IMR-90 (cell line): ENCODE measurements around the gene BRD3. TPM values are rescaled to one million over a fixed set of nuclear protein-coding genes. Genes with fewer than 3 reads are reported as not detected.

ENCODE experiments used
- ATAC-seq: fragments of 200-7000 bp; cut with Tn5 transposase; 2 replicates; pipeline ENCODE4 v1.9.1; 2020; ENCODE audit warnings: low read depth, mild to moderate bottlenecking, moderate library complexity
- BruUV-seq: library from RNA; stranded (reverse); fragments of 400-500 nt; replicated peaks from 2 replicates; lab custom pipeline; 2021; lab: Mats Ljungman, UMichigan
- CTCF ChIA-PET: fragments of 300-600 bp; formaldehyde crosslinking; extraction: SDS; loops from one replicate; lab custom pipeline; 2021; ENCODE audit warnings: antibody characterized with exemption; lab: Yijun Ruan, JAX
- POLR2A ChIA-PET: fragments of 300-600 bp; sonication (Branson Sonifier 250); formaldehyde crosslinking; loops from one replicate; lab custom pipeline; 2022; ENCODE audit warnings: antibody characterized with exemption; ENCODE audit not compliant: unreplicated experiment; lab: Charles Lee
- DNase-seq: peaks from one replicate; pipeline ENCODE4 v3.0.0; 2013
- H2AFZ ChIP-seq: replicated peaks from 2 replicates; pipeline ENCODE3; 2013; ENCODE audit warnings: low read length, mild to moderate bottlenecking; ENCODE audit not compliant: poor library complexity
- H2AK5ac ChIP-seq: 2 replicates; pipeline ENCODE4 v1.6.1; 2013; ENCODE audit warnings: low read depth, low read length, inconsistent platforms
- H2AK9ac ChIP-seq: replicated peaks from 2 replicates; pipeline ENCODE3; 2013; ENCODE audit warnings: mild to moderate bottlenecking, low read depth, low read length, moderate library complexity; ENCODE audit not compliant: poor library complexity
- H2BK120ac ChIP-seq: 2 replicates; pipeline ENCODE4 v1.6.1; 2013; ENCODE audit warnings: low read depth, low read length, inconsistent platforms
- H2BK15ac ChIP-seq: 3 replicates; pipeline ENCODE4 v1.6.1; 2013; ENCODE audit warnings: low read depth, low read length, inconsistent platforms
- H2BK20ac ChIP-seq: 2 replicates; pipeline ENCODE4 v1.6.1; 2013; ENCODE audit warnings: low read depth, mild to moderate bottlenecking, inconsistent platforms, low read length, moderate library complexity
- H2BK5ac ChIP-seq: 2 replicates; pipeline ENCODE4 v1.6.1; 2013; ENCODE audit warnings: mild to moderate bottlenecking, low read depth, low read length, inconsistent platforms; ENCODE audit not compliant: poor library complexity, severe bottlenecking
- H3K14ac ChIP-seq: replicated peaks from 2 replicates; pipeline ENCODE4 v1.6.1; 2013; ENCODE audit warnings: low read depth, low read length, inconsistent platforms
- H3K18ac ChIP-seq: 2 replicates; pipeline ENCODE4 v1.6.1; 2013; ENCODE audit warnings: low read depth, low read length, control low read depth
- H3K23ac ChIP-seq: 2 replicates; pipeline ENCODE4 v1.6.1; 2013; ENCODE audit warnings: low read depth, low read length, inconsistent platforms
- H3K27ac ChIP-seq: 2 replicates; pipeline ENCODE4 v1.5.1; 2013; ENCODE audit warnings: mild to moderate bottlenecking, control low read depth, low read length; ENCODE audit not compliant: insufficient read depth
- H3K27me3 ChIP-seq: 2 replicates; pipeline ENCODE4 v1.6.1; 2013; ENCODE audit warnings: low read length; ENCODE audit not compliant: control insufficient read depth, insufficient read depth
- H3K36me3 ChIP-seq: 2 replicates; pipeline ENCODE4 v1.6.1; 2013; ENCODE audit warnings: low read length, mixed read lengths; ENCODE audit not compliant: control insufficient read depth, insufficient read depth
- H3K4ac ChIP-seq: 2 replicates; pipeline ENCODE4 v1.6.1; 2013; ENCODE audit warnings: low read depth, low read length, inconsistent platforms
- H3K4me1 ChIP-seq: 2 replicates; pipeline ENCODE4 v1.6.1; 2013; ENCODE audit warnings: low read length, mixed read lengths; ENCODE audit not compliant: control insufficient read depth, insufficient read depth
- H3K4me2 ChIP-seq: 2 replicates; pipeline ENCODE4 v1.6.1; 2013; ENCODE audit warnings: low read depth, mild to moderate bottlenecking, control low read depth, low read length, moderate library complexity
- H3K4me3 ChIP-seq: 2 replicates; pipeline ENCODE4 v1.5.1; 2013; ENCODE audit warnings: low read depth, mild to moderate bottlenecking, control low read depth, low read length, moderate library complexity; ENCODE audit not compliant: insufficient read depth
- H3K56ac ChIP-seq: 2 replicates; pipeline ENCODE4 v1.6.1; 2013; ENCODE audit warnings: low read length, inconsistent platforms; ENCODE audit not compliant: insufficient read depth; ENCODE audit errors: extremely low read depth
- H3K79me1 ChIP-seq, 2 experiments: 2 replicates each; pipeline ENCODE4 v1.6.1; 2013; ENCODE audit warnings: low read length in 2 of 2, inconsistent platforms in 1 of 2, low read depth in 1 of 2
- H3K9ac ChIP-seq: 2 replicates; pipeline ENCODE4 v1.6.1; 2013; ENCODE audit warnings: low read depth, low read length, control low read depth
- H3K9me1 ChIP-seq: 2 replicates; pipeline ENCODE4 v1.6.1; 2013; ENCODE audit warnings: low read length, inconsistent platforms; ENCODE audit not compliant: insufficient read depth
- H3K9me3 ChIP-seq: 2 replicates; pipeline ENCODE4 v1.6.1; 2013; ENCODE audit warnings: low read length; ENCODE audit not compliant: control insufficient read depth, insufficient read depth
- H4K20me1 ChIP-seq: 2 replicates; pipeline ENCODE4 v1.6.1; 2013; ENCODE audit warnings: low read length, inconsistent platforms; ENCODE audit not compliant: insufficient read depth
- H4K5ac ChIP-seq: 2 replicates; pipeline ENCODE4 v1.6.1; 2013; ENCODE audit warnings: mild to moderate bottlenecking, low read depth, low read length, control low read depth
- H4K8ac ChIP-seq, 2 experiments: 2 replicates each; pipeline ENCODE4 v1.6.1; 2013; ENCODE audit warnings: low read depth in 2 of 2, low read length in 2 of 2, control low read depth in 1 of 2, inconsistent platforms in 1 of 2
- H4K91ac ChIP-seq: 2 replicates; pipeline ENCODE4 v1.6.1; 2013; ENCODE audit warnings: low read depth, low read length, inconsistent platforms; ENCODE audit not compliant: insufficient read depth
- BHLHE40 ChIP-seq: fragments of 150-350 bp; IDR thresholded peaks from 2 replicates; pipeline ENCODE4 v1.6.1; 2016; ENCODE audit warnings: mild to moderate bottlenecking, low read depth, low read length
- CEBPB ChIP-seq: IDR thresholded peaks from 2 replicates; pipeline ENCODE4 v1.6.1; 2012; ENCODE audit warnings: low read depth, low read length, improper control_type of control experiment
- CHD1 ChIP-seq: IDR thresholded peaks from 2 replicates; pipeline ENCODE4 v1.6.1; 2012; ENCODE audit warnings: low read depth, low read length, improper control_type of control experiment
- MAFK ChIP-seq: IDR thresholded peaks from 2 replicates; pipeline ENCODE4 v1.6.1; 2012; ENCODE audit warnings: low read depth, low read length, improper control_type of control experiment
- MAZ ChIP-seq: IDR thresholded peaks from 2 replicates; pipeline ENCODE4 v1.6.1; 2012; ENCODE audit warnings: low read depth, mild to moderate bottlenecking, low read length, improper control_type of control experiment, moderate library complexity, borderline replicate concordance
- RCOR1 ChIP-seq: IDR thresholded peaks from 2 replicates; pipeline ENCODE4 v1.6.1; 2012; ENCODE audit warnings: mild to moderate bottlenecking, low read length, improper control_type of control experiment; ENCODE audit not compliant: insufficient replicate concordance
- RFX5 ChIP-seq: IDR thresholded peaks from 2 replicates; pipeline ENCODE4 v1.8.0; 2012; ENCODE audit warnings: low read depth, mild to moderate bottlenecking, low read length, moderate library complexity
- WGBS, 2 experiments: methylation state at CpG; one replicate each; pipeline versions ENCODE4 v1.1.5 to v1.1.7; 2013; ENCODE audit warnings: missing lambda C conversion rate in 2 of 2; ENCODE audit not compliant: insufficient read length in 1 of 2; ENCODE audit errors: extremely low coverage in 2 of 2; 5-methylcytosine and 5-hydroxymethylcytosine counted together
- dilution Hi-C: fragments of 300-500 bp; cut with HindIII; formaldehyde crosslinking; loops from one replicate; pipeline ENCODE4 v1.14.3; 2018; ENCODE audit warnings: low sequenced_read_pairs; ENCODE audit not compliant: unreplicated experiment
- in situ Hi-C: fragments of 300-500 bp; cut with MboI; formaldehyde crosslinking; loops from 3 replicates; pipeline ENCODE4 v1.14.3; 2019; ENCODE audit warnings: low sequenced_read_pairs, inconsistent platforms, mixed read lengths
- intact Hi-C: fragments of 100-400 bp; cut with micrococcal nuclease; formaldehyde crosslinking; loops from 2 replicates; pipeline ENCODE4 v1.10.0; 2022
- polyA plus RNA-seq, 3 experiments: library from polyadenylated mRNA; depleted of rRNA; stranded (reverse); fragments of >200 nt; gene quantifications; 2 replicates each; pipeline ENCODE4 v1.2.3, GENCODE V29; 2012; ENCODE audit warnings: low replicate concordance in 1 of 3
- total RNA-seq: library from RNA; depleted of rRNA; stranded (reverse); fragments of >200 nt; gene quantifications from 2 replicates; pipeline ENCODE4 v1.2.3, GENCODE V29; 2012
- TF ChIP-seq, protein P1 (sequence below): fragments of 150-350 bp; IDR thresholded peaks from 2 replicates; pipeline ENCODE4 v1.6.1; 2017; ENCODE audit warnings: mild to moderate bottlenecking, antibody characterized with exemption, low read length, low read depth

BRD3 gene
- total and polyA plus RNA-seq, 2 of the 4 experiments (the other 2 are of a cell fraction) = 2.2 to 7.1 TPM

DNA sequence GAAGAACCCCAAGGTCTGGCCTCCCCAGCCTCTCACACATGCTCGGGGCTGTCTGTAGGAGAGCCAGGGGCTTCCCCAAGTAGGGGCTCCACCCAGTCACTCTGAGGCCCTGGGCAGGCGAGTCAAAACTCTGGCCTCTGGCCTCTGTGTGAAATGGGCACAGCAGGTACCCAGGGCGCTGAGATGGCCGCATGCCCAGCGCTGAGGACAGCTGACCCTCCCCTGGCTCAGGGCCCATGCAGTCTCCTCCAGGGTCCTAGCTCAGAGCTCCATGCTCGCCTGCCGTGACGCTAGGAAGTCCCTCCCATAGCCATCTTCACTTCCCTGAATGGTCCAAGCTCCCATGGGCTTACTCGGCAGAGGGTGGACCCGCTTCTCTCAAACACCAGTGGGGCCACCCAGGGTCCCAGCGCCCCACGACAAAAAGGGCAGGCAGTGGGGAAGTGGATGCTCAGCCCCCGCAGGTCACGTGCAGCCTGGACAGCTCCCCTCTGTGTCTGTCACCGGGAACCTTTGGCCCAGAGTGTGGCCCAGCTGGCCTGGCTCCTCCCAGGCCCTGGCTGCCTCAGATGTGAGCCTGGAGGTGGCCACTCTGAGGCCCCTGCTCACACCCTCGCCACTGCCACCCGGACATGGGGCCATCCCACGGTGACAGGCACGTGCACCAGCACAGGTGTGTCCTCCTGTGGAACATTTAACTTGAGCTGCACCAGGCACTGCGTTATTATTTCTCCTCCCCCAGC, 63.5 kb downstream of the BRD3 start:
- Histone ChIP-seq H2AK5ac (no peak overlapping the region), H2BK15ac (no peak overlapping the region), H4K8ac (no peak overlapping the region), H2AFZ (no peak overlapping the region), H3K18ac (no peak overlapping the region), H3K9ac (no peak overlapping the region), H3K56ac (no peak overlapping the region), H2BK120ac (no peak overlapping the region), H3K14ac (no peak overlapping the region), H2BK5ac (no peak overlapping the region), H3K4me3 (no peak overlapping the region), H2BK20ac (no peak overlapping the region), H3K4me1 (peaks cover 2% of the 10 kb centered on the region; the same call in 1 of the 2 replicates), H3K9me1 (peaks cover 3% of the 10 kb centered on the region; the same call in 1 of the 2 replicates), H3K4me2 (no peak overlapping the region), H3K23ac (no peak overlapping the region), H3K27ac (no peak overlapping the region), H3K79me1 (no peaks in the 10 kb centered on the region), H3K9me3 (no peaks in the 10 kb centered on the region), H3K27me3 (peaks cover 6% of the 10 kb centered on the region; the same call in 1 of the 2 replicates), H2AK9ac (no peak overlapping the region), H4K5ac (no peak overlapping the region), H4K91ac (no peak overlapping the region), H4K20me1 (no peaks in the 10 kb centered on the region), H3K36me3 (no peaks in the 10 kb centered on the region), H3K4ac (no peak overlapping the region)
- in situ Hi-C loops = no loop called here
- dilution Hi-C loops = loop anchor here (25.0 kb wide), 1 partner anchor 217 kb away; no protein-coding TSS in a partner anchor
- WGBS, 2 experiments = 83% methylated on average over 3 of the region's 20 CpGs; no CpG with 5 or more reads in 1 of the 2 experiments
- ChIA-PET POLR2A (no interaction called here), CTCF (interaction anchor here (1.1 kb wide), 1 partner anchor 11 kb away, joined by 4 read pairs; no protein-coding TSS in a partner anchor)
- no peak for ATAC-seq
- TF ChIP-seq MAZ (no peak), RCOR1 (no peak), CEBPB (no peak), RFX5 (no peak), CHD1 (no peak), BHLHE40 (no peak), MAFK (no peak)
- TF ChIP-seq, protein P1, sequence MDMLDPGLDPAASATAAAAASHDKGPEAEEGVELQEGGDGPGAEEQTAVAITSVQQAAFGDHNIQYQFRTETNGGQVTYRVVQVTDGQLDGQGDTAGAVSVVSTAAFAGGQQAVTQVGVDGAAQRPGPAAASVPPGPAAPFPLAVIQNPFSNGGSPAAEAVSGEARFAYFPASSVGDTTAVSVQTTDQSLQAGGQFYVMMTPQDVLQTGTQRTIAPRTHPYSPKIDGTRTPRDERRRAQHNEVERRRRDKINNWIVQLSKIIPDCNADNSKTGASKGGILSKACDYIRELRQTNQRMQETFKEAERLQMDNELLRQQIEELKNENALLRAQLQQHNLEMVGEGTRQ = no peak
- DNase-seq = no peak
- no TSS peak for BruUV-seq
- intact Hi-C loops = no loop called here
